Transverse colon (tissue), 4 donors: Measurements from ENCODE around the gene CARD6.

Source experiments
- EP300 ChIP-seq: sonication (generic); formaldehyde crosslinking; IDR thresholded peaks from one replicate; pipeline ENCODE4 v1.6.1; 2017; ENCODE audit warnings: antibody characterized with exemption, low read depth
- POLR2A ChIP-seq: fragments of 450-650 bp; IDR thresholded peaks from one replicate; pipeline ENCODE4 v1.6.1; 2016; ENCODE audit warnings: antibody characterized with exemption, mild to moderate bottlenecking, moderate library complexity
- POLR2AphosphoS5 ChIP-seq, 3 donors: sonication (generic); formaldehyde crosslinking; IDR thresholded peaks; one replicate each; pipeline ENCODE4 v1.6.1; 2016; ENCODE audit warnings: antibody characterized with exemption in 3 of 3
- TF ChIP-seq, protein P1 (sequence below), 5 experiments: fragments of 200-600 bp in 3 of 5; fragments of 450-650 bp in 2 of 5; sonication (generic) in 3 of 5; IDR thresholded peaks; 1 replicate in 2 of 5; 2 replicates in 3 of 5; pipeline ENCODE4 v1.5.1; 2016 to 2017; ENCODE audit warnings: antibody characterized with exemption in 5 of 5, inconsistent platforms in 3 of 5, mild to moderate bottlenecking in 2 of 5, moderate library complexity in 1 of 5

DNA sequence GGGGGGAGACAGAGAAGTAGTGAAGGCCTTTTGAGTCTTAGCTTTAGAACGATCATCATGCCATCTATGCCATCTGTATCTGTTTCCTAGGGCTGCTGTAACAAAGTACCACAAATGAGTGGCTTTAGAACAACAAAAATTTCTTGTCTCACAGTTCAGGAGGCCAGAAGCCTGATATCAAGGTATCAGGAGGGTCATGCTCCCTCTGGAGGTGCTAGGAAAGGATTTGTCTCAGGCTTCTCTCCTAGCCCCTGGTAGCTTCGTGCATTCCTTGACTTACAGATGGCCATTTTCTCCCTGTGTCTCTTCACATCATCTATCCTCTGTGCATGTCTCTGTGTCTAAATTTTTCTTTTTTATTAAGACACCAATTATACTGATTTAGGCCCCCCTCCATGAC, 5.2 kb downstream of the CARD6 start:
- TF ChIP-seq POLR2A (no peak), EP300 (no peak), POLR2AphosphoS5 (IDR thresholded peaks at IDR 0.05) (no peak)
- TF ChIP-seq, protein P1, sequence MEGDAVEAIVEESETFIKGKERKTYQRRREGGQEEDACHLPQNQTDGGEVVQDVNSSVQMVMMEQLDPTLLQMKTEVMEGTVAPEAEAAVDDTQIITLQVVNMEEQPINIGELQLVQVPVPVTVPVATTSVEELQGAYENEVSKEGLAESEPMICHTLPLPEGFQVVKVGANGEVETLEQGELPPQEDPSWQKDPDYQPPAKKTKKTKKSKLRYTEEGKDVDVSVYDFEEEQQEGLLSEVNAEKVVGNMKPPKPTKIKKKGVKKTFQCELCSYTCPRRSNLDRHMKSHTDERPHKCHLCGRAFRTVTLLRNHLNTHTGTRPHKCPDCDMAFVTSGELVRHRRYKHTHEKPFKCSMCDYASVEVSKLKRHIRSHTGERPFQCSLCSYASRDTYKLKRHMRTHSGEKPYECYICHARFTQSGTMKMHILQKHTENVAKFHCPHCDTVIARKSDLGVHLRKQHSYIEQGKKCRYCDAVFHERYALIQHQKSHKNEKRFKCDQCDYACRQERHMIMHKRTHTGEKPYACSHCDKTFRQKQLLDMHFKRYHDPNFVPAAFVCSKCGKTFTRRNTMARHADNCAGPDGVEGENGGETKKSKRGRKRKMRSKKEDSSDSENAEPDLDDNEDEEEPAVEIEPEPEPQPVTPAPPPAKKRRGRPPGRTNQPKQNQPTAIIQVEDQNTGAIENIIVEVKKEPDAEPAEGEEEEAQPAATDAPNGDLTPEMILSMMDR (IDR thresholded peaks at IDR 0.05): no peak
